ENCODE results near the gene LAMA2.

- TF ChIP-seq CTCF (IDR thresholded peaks at IDR 0.05; ENCODE audit: insufficient read depth, low read depth, low read length) (peak; percentile 3), EZH2 (IDR thresholded peaks at IDR 0.05; ENCODE audit: insufficient read depth, low read length) (no peak)
Observed at GRCh38 chr6:129469070-129469662, 586.2 kb downstream of the LAMA2 start.
